Measurements from ENCODE around the gene PPP1R3F.

- TF ChIP-seq TAF1 (IDR thresholded peaks at IDR 0.05; ENCODE audit: low read depth) (no peak), CTCF (IDR thresholded peaks at IDR 0.05; ENCODE audit: poor library complexity, severe bottlenecking) (no peak), POLR2AphosphoS5 (IDR thresholded peaks at IDR 0.05) (no peak), RAD21 (conservative IDR thresholded peaks at IDR 0.05) (no peak), REST (IDR thresholded peaks at IDR 0.05; ENCODE audit: borderline replicate concordance) (no peak), EZH2 (IDR thresholded peaks at IDR 0.05; ENCODE audit: borderline replicate concordance, insufficient read depth, low read length, poor library complexity, severe bottlenecking) (no peak), EP300 (conservative IDR thresholded peaks at IDR 0.05; ENCODE audit: poor library complexity, severe bottlenecking) (no peak)
These were observed 7.9 kb downstream of the PPP1R3F start for GRCh38 chrX:49277535-49277830.

Data from neural cell (in vitro differentiated cells).